Renal cortex interstitium (tissue), 11 donors: Measurements from ENCODE around the gene SLC15A3. TPM values are rescaled to one million over a fixed set of nuclear protein-coding genes. Genes with fewer than 3 reads are reported as not detected.
"Not testable (repeated sequence)": the region's sequence is repeated elsewhere in the genome, so short reads cannot be mapped to it uniquely, and the experiment has no call there.

ENCODE experiments used
- DNase-seq, 11 donors: peaks; one replicate each; pipeline ENCODE4 v3.0.0-alpha.2; 2013; ENCODE audit warnings: low read depth in 9 of 11, low spot score in 4 of 11; ENCODE audit errors: extremely low read depth in 1 of 11
- polyA plus RNA-seq, 3 donors: library from polyadenylated mRNA; unstranded; fragments of 120-200 nt; gene quantifications; one replicate each; pipeline ENCODE4 v1.2.1, GENCODE V29; 2013; ENCODE audit not compliant: insufficient read length in 3 of 3

The SLC15A3 gene
- polyA plus RNA-seq, 3 donors = 14.2 to 19.1 (median 18.5) TPM

DNA sequence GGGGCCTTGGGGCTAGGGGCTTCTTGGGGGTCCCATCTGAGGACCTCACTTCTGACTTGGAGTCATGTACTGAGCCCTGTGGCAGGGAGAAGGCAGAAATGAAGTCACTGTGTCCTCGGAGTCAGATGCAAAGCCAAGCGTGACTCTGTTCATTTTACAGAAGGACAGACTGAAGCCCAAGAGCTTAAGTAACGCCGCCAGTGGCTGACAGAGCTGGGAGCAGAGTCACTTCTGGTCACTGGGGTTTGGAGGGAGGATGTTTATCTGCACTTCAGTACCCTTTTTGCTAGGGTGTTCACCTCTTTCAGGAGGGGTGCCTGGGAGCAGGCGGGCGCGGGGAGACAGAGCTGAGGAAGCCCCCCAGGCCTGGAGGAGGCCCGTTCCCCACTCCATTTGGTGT, 30.2 kb upstream of the SLC15A3 start:
- DNase-seq = no peak

DNA sequence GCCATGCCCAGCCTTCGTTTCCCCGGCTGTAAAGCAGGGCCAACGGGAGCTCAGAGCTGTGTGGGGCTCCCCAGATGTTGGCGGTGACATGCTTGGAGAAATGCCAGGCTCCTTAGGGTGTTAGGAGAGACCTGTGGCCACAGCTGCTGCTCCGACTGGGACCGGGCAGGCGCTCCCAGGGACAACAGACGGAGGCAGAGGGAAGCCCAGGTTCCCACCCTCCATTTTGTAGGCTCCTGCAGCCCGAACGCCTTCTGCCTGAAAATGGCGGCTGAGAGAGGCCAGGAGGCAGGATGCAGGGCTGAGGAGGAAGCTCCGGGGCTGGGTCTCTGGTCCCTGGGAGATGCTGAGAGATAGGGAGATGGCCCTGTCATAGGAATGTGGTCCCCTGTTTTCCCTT, 29.5 kb upstream of the SLC15A3 start:
- DNase-seq = no peak

- DNase-seq = no peak
Observed at GRCh38 chr11:60978546-60979380, 26.8 kb upstream of the SLC15A3 start.

- no peak for DNase-seq
Observed at GRCh38 chr11:60977836-60978235, 25.9 kb upstream of the SLC15A3 start.

- DNase-seq = no peak
Observed at GRCh38 chr11:60977224-60977623, 25.2 kb upstream of the SLC15A3 start.

DNA sequence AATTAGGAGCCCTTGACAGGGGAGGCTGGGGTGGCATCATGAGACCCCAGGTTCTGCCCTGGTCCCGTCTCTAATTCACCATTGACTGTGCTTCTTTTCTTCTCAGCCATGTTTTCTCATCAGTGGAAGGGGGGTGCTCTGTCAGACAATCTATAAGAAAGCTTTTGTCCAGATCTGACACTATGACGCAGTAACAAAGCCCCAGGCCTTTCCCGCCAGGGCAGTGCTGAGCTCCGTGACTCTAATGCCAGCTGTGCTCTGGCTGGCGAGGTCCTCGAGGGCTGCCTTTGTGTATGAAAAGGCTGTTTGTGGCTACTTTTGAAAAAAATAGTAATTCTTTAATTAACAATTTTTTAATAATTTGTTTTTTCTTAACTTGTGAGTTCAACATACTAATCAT, 22.8 kb upstream of the SLC15A3 start:
- DNase-seq = no peak

DNA sequence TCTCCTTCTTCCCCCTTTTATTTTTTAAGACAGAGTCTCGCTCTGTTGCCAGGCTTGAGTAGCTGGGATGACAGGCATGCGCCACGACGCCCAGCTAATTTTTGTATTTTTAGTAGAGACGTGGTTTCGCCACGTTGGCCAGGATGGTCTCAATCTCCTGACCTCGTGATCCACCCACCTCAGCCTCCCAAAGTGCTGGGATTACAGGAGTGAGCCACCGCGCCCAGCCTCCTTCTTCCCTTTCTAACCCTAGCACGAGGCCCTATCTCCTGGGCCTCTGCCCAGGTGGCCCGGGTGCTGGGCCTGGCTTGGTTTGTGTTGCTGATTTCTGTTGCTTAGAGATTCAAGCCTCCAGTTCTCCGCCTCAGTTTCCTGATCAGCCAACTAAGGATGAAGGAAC, 22.3 kb upstream of the SLC15A3 start:
- DNase-seq = not testable (repeated sequence)

- no peak for DNase-seq
Observed at GRCh38 chr11:60973699-60974098, 21.7 kb upstream of the SLC15A3 start.

GRCh38 chr11:60972182-60973030, 20.4 kb upstream of the SLC15A3 start:
- no peak for DNase-seq

DNA sequence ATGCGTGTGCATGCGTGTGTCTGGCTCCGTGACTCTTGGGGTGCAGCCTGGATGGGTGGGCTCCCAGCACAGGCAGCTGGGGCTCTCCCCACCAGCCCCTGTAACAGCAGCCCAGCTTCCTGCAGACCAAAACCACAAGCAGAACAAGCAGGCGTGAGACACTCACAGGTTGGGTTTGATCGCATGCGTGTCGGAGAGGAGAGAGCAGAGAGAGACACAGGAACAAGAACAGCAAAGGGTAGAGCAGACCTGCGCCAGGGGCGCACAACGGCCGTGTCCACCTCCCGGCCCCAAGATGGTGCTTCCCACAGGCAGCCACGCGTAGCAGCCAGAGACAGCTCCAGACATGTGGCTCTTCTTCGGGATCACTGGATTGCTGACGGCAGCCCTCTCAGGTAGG, 19.5 kb upstream of the SLC15A3 start, which contains the start of gene CD6:
Gene CD6, plus strand, starts transcription at position 161 of the 400 bp plus-strand sequence. Its CDS starts 186 bp downstream, at position 347.
- DNase-seq = no peak

DNA sequence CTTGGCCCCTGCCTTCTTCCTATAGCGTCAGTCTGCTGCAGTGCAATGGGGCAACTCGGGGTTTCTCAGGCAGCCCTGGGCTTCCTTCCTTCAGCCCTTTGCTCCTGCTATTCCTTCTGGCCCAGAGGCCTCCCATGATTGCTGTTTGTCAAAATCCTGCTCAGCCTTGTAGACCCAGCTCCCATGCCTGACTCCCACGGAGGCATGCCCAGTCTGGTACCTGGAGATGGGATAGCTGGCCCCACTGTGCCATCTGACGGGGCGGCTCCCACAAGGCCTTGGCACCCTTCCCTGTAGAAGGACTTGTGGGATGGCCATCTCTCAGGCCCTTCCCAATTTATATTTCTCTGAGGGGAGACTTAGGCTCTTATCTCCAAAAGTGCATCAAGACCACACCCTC, 18.9 kb upstream of the SLC15A3 start:
- no peak for DNase-seq

DNA sequence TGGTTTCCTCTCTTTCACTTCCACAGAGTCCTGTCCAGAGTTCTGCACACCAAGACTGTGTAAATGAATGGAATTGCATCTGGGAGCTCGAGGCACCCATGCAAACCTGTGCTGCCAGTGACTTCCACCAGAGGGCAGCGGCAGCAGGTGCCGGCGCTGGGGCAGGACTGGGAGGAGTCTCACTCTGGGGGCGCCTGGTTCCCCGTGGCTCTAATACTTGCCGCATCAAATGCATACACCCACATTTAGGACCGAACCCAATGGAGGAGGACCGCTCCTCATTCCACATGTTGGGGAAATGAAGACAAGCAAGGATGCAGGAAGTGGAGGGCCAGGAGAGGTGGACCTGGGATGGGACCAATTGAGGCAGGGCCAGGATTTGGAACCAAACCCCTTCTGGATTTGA, 18.4 kb upstream of the SLC15A3 start:
- DNase-seq = no peak

DNA sequence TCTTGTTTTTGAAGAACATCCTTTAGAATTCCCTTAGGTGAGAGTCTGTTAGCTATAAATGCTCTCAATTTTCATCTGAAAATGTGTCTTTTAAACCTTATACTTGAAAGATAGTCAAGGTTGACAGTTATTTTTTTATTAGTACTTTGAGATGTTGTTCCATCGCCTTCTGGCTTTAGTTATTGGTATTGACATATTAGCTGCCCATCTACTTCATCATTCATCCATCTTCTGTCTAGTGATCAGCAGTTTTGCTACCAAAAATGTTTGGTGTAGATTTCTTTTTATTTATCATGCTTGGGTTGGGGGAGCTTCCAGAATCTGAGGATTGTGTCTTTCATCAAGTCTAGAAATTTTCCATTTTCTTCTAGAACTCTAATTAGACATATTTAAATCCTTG, 16.2 kb upstream of the SLC15A3 start:
- DNase-seq = no peak

DNA sequence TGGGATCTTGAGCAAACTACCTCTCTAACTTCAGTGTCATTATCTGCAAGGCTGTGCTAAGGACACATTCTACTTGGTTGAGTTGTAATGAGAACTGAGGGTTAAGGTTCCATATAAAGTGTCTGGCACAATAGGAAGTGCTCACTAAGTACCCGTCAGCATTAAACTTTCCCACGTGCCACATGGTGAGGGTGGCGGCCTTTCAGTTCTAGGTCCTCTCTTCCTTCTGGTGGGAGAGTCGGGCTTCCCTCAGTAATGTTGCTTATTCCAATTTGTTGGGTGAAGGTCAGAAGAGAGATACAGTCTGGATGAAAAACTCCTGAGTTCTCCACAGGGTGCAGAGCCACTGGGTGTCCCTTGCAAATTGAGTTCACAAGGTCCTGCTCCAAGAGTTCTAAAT, 14.9 kb upstream of the SLC15A3 start:
- DNase-seq = no peak

DNA sequence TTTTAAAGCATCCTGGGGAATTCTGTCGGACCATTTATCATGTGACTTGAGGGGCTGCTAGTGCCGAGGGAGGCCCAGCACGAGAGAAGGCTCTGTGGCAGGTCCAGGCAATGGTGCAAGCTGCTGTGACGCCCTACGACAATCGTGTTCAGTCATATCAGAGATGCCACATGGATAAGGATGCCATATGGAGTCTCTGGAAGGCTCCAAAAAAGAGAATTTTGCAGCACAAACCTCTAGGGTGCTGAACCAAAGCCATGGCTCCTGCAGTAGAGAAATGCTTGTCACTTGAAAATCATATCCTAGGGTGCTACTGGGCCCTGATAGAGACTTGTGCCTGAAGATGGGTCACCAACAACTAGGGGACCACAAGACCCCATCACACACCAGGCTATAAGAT, 12.8 kb upstream of the SLC15A3 start:
- DNase-seq = no peak

GRCh38 chr11:60960405-60960804, 8.4 kb upstream of the SLC15A3 start:
- DNase-seq = no peak

DNA sequence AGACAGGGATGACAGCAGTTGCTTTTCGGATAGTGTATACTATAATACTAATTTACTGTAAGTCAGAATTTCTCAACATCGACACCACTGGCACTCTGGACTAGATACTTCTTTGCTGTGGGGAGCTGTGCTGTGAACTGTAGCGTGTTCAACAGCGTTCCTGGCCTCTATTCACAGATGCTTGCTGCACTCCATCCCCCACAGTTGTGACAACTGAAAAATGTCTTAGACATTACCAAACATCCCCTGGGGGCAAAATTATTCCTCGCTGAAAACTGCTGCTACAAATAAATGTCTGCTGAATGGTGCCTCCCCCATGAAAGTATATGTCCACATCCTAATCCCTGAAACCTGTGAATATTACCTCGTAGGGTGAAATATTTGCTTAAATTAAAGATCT, 7.5 kb upstream of the SLC15A3 start:
- DNase-seq = no peak

DNA sequence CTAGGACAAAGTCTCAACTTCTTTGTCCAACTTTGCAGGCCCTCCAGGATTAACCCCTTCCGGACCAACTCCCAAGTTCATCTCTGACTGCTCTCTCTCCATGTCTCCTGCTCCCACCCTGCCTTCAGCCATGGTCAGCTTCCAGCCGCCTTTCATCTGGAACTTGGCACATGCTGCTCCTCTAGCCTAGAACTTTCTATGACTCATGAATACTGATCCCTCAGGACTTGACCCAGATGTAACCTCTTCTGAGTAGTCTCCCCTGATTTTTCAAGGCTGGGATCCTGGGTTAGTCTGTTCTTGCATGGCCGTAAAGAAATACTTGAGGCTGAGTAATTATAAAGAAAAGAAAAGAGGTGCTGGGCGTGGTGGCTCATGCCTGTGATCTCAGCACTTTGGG, 5.2 kb upstream of the SLC15A3 start:
- no peak for DNase-seq

DNA sequence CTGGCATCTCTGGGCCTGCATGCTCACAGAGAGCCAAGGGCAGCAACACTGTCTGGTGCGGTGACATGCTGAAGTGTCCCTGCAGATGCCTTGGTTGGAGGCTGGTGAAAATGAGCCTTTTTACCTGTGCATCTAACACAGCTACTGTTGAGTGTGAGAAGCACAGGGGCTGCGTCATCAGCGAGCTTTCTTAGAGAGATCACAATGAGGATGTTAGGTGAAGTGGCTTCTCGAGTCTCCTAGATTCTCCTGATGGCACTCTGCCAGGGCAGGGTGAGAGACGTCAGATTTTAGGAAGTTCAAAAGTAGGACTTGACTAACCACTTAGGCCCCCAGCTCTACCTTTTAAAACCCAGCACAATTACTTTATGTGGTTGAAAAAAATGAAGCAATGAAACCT, 3.6 kb upstream of the SLC15A3 start:
- no peak for DNase-seq

DNA sequence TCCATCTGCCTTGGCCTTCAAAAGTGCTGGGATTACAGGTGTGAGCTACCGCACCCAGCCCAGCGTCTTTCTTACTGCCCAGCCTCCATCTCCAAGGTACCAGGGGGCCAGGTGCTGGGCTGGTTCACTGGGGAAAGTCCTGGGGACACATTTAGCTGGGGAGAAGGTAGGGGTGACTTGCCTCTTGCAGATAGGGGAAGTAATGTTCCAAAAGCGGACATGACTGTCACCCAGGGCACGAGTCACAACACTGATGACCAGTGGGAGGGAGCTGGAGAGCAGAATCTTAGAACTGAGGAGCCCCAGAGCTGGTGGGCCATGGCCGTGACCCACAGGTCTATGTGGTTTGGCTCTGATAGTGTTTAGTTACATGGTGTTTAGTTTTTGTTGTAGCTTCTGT, 2.4 kb upstream of the SLC15A3 start:
- no peak for DNase-seq
